ENCODE data around the gene CSRNP3.

GRCh38 chr2:165547900-165548299 is 78.4 kb downstream of the CSRNP3 start:
- TF ChIP-seq POLR2A (IDR thresholded peaks at IDR 0.05): no peak
- TF ChIP-seq CTCF (IDR thresholded peaks at IDR 0.05): no peak
